Type B pancreatic cell (in vitro differentiated cells): ENCODE measurements around the gene VMO1. TPM values are rescaled to one million over a fixed set of nuclear protein-coding genes. Genes with fewer than 3 reads are reported as not detected.

Source experiments
- DNase-seq: peaks from one replicate; pipeline ENCODE4 v3.0.0; 2021; ENCODE audit warnings: mixed read lengths; ENCODE audit not compliant: unreplicated experiment; ENCODE audit errors: extremely low spot score
- H3K27ac Mint-ChIP-seq: 2 replicates; pipeline ENCODE4 v1.8.0; 2021; ENCODE audit warnings: mild to moderate bottlenecking, mixed read lengths
- H3K27me3 Mint-ChIP-seq: 2 replicates; pipeline ENCODE4 v1.8.0; 2021; ENCODE audit warnings: mixed read lengths
- H3K36me3 Mint-ChIP-seq: 2 replicates; pipeline ENCODE4 v1.8.0; 2021; ENCODE audit warnings: mixed read lengths
- H3K4me1 Mint-ChIP-seq: one replicate; pipeline ENCODE4 v1.8.0; 2021; ENCODE audit warnings: mixed read lengths; ENCODE audit not compliant: unreplicated experiment
- H3K4me3 Mint-ChIP-seq: 2 replicates; pipeline ENCODE4 v1.8.0; 2021; ENCODE audit warnings: mild to moderate bottlenecking, mixed read lengths
- H3K9me3 Mint-ChIP-seq: 2 replicates; pipeline ENCODE4 v1.8.0; 2021; ENCODE audit warnings: mixed read lengths
- CTCF ChIP-seq: fragments of 200-600 bp; sonication (generic); conservative IDR thresholded peaks from 2 replicates; pipeline ENCODE4 v1.5.0; 2021; ENCODE audit warnings: antibody characterized with exemption, mild to moderate bottlenecking
- total RNA-seq: library from RNA; stranded (reverse); gene quantifications from 2 replicates; pipeline ENCODE4 v1.2.1, GENCODE V29; 2021; ENCODE audit warnings: low replicate concordance

Gene VMO1
- total RNA-seq, 1 donor from 2014 or later = 1.8 TPM

- no peak for TF ChIP-seq CTCF
These were observed 50.1 kb downstream of the VMO1 start for GRCh38 chr17:4735876-4736651.

More at GRCh38 chr17:4735876-4736651, 50.1 kb downstream of the VMO1 start:
- Mint-ChIP-seq H3K4me1 (peaks cover 13% of the 10 kb centered on the region), H3K27ac (peak overlapping the region; percentile 8), H3K36me3 (peaks cover 8% of the 10 kb centered on the region), H3K9me3 (no peaks in the 10 kb centered on the region), H3K27me3 (peaks cover 49% of the 10 kb centered on the region), H3K4me3 (peak overlapping the region; percentile 14)
- no peak for DNase-seq

Other genes with a start within 250 kb of the VMO1 start
- gene MYBBP1A, start 231.0 kb downstream of the VMO1 start, total RNA-seq = 63.7 and 66.0 TPM in 2 replicates
- 1.0 and 1.4 TPM in 2 replicates for gene GGT6, start 225.8 kb downstream of the VMO1 start, total RNA-seq
- 19.4 and 25.5 TPM in 2 replicates for gene SMTNL2, start 201.8 kb downstream of the VMO1 start, total RNA-seq
- 2.1 and 4.9 TPM in 2 replicates for gene ALOX15, start 144.7 kb downstream of the VMO1 start, total RNA-seq
- 72.7 and 92.9 TPM in 2 replicates for gene PELP1, start 82.2 kb downstream of the VMO1 start, total RNA-seq
- gene ARRB2, start 75.7 kb downstream of the VMO1 start, total RNA-seq = 22.9 and 47.4 TPM in 2 replicates
- 17.6 and 21.8 TPM in 2 replicates for gene MED11, start 54.9 kb downstream of the VMO1 start, total RNA-seq
- gene ZMYND15, start 46.5 kb downstream of the VMO1 start, total RNA-seq = 0.70 and 1.4 TPM in 2 replicates
- gene CXCL16, start 46.4 kb downstream of the VMO1 start, total RNA-seq = 15.2 and 23.0 TPM in 2 replicates
- 5.3 and 9.6 TPM in 2 replicates for gene TM4SF5, start 14.5 kb downstream of the VMO1 start, total RNA-seq
- gene GLTPD2, start 2.6 kb upstream of the VMO1 start, total RNA-seq = 4.7 and 9.8 TPM in 2 replicates
- 117 and 124 TPM in 2 replicates for gene PSMB6, start 9.8 kb upstream of the VMO1 start, total RNA-seq
- 58.7 and 69.3 TPM in 2 replicates for gene PLD2, start 20.8 kb upstream of the VMO1 start, total RNA-seq
- 111 and 204 TPM in 2 replicates for gene MINK1, start 47.0 kb upstream of the VMO1 start, total RNA-seq
- gene C17orf107, start 113.2 kb upstream of the VMO1 start, total RNA-seq = 4.4 and 9.3 TPM in 2 replicates
- gene CHRNE, start 116.7 kb upstream of the VMO1 start, total RNA-seq = 0.27 and 0.52 TPM in 2 replicates
- not detected in 2 replicates for gene GP1BA, start 145.9 kb upstream of the VMO1 start, total RNA-seq
- gene SLC25A11, start 153.7 kb upstream of the VMO1 start, total RNA-seq = 60.2 and 63.6 TPM in 2 replicates
- 98.8 and 132 TPM in 2 replicates for gene RNF167, start 153.9 kb upstream of the VMO1 start, total RNA-seq
- 404 and 455 TPM in 2 replicates for gene PFN1, start 162.2 kb upstream of the VMO1 start, total RNA-seq
- 4.8 and 24.0 TPM in 2 replicates for gene ENO3, start 164.8 kb upstream of the VMO1 start, total RNA-seq
- 60.5 and 73.1 TPM in 2 replicates for gene SPAG7, start 181.5 kb upstream of the VMO1 start, total RNA-seq
- gene CAMTA2, start 201.3 kb upstream of the VMO1 start, total RNA-seq = 26.3 and 35.6 TPM in 2 replicates
- 0.72 and 0.86 TPM in 2 replicates for gene INCA1, start 211.2 kb upstream of the VMO1 start, total RNA-seq
- gene KIF1C, start 211.6 kb upstream of the VMO1 start, total RNA-seq = 102 and 130 TPM in 2 replicates
- 0.19 and 1.5 TPM in 2 replicates for gene SLC52A1, start 249.1 kb upstream of the VMO1 start, total RNA-seq